Liver (tissue), 3 donors: ENCODE results near the gene HHIPL1.
A peak's percentile ranks its signal among the peaks of the same experiment; 100 is the strongest.

ENCODE experiments used
- EGR1 ChIP-seq, 2 donors: IDR thresholded peaks; 2 replicates each; pipeline ENCODE4 v1.6.1; 2016 to 2018; ENCODE audit warnings: antibody characterized with exemption in 2 of 2, low read depth in 2 of 2
- HNF4A ChIP-seq, 2 donors: conservative IDR thresholded peaks; 2 replicates each; pipeline ENCODE4 v1.6.1; 2016; ENCODE audit warnings: antibody characterized with exemption in 2 of 2, mild to moderate bottlenecking in 2 of 2
- HNF4G ChIP-seq: IDR thresholded peaks from 2 replicates; pipeline ENCODE4 v1.6.1; 2016; ENCODE audit warnings: antibody characterized with exemption
- JUND ChIP-seq, 2 donors: IDR thresholded peaks; 2 replicates each; pipeline ENCODE4 v1.6.1; 2016; ENCODE audit warnings: antibody characterized with exemption in 2 of 2
- RAD21 ChIP-seq, 2 donors: IDR thresholded peaks; 2 replicates each; pipeline ENCODE4 v1.6.1; 2016; ENCODE audit warnings: antibody characterized with exemption in 2 of 2, mild to moderate bottlenecking in 2 of 2
- SP1 ChIP-seq: IDR thresholded peaks from 2 replicates; pipeline ENCODE4 v1.6.1; 2018; ENCODE audit warnings: antibody characterized with exemption, mild to moderate bottlenecking
- TAF1 ChIP-seq: conservative IDR thresholded peaks from 2 replicates; pipeline ENCODE4 v1.6.1; 2016; ENCODE audit warnings: antibody characterized with exemption, mild to moderate bottlenecking
- YY1 ChIP-seq: IDR thresholded peaks from 2 replicates; pipeline ENCODE4 v1.6.1; 2016; ENCODE audit warnings: antibody characterized with exemption, mild to moderate bottlenecking
- TF ChIP-seq, protein P1 (sequence below): fragments of 150-350 bp; IDR thresholded peaks from 2 replicates; pipeline ENCODE4 v1.5.1; 2017; ENCODE audit warnings: improper control_type of control experiment, low read depth, low read length; ENCODE audit not compliant: missing input control
- TF ChIP-seq, protein P2 (sequence below): IDR thresholded peaks from 2 replicates; pipeline ENCODE4 v1.6.1; 2016; ENCODE audit warnings: antibody characterized with exemption, mild to moderate bottlenecking
- TF ChIP-seq, protein P3 (sequence below): IDR thresholded peaks from 2 replicates; pipeline ENCODE4 v1.6.1; 2016; ENCODE audit warnings: antibody characterized with exemption
- TF ChIP-seq, protein P4 (sequence below): IDR thresholded peaks from 2 replicates; pipeline ENCODE4 v1.6.1; 2016; ENCODE audit warnings: antibody characterized with exemption
- donor health status: healthy.
- donor health status: healthy.

DNA sequence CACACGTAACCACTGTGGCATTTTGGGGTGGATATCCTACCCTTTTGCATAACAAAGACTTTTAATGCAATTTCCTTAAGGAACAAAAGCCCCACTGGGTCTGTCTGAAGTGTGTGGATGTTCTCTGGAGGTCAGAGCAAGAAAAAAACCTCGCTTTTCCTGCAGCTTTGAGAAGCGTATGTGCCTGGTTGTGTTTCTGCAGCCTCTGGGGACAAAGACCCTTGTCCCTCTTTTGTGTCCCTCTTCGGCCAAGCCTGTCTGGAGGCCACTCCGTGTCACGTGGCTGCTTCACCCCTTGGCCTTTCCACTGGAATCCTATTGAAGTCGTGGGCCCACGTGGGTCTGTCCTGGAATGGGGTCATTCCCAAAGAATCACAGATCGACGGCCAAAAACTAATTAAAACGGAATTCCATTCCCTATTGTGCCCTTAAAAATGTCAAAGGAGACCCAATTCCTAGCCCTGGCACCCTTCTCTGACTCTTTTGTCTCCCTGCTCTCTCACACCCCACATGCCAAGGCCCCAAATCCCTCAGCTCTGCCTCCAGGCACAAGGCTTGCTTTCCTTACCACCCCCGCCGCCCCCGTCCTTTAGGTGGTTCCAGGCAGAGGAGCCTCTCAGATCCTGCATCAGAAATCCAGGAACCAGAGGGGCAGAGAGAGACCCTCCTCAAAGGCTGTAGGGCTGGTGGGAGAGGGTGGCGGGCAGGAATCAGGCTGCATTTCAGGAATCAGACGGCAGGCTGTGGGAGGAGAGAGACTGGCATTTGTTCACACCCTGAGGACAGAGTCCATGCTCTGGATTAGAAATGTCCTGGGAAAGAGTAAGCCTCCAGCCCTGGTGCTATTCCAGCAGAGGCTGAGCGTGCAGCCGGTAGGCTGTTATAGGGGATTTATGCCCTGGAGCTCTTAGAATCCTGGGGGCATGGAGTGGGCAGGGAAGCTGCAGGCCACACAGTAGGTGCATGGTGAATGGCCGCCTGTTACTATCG, 26.6 kb downstream of the HHIPL1 start:
- peak; percentile 71 for TF ChIP-seq HNF4G
- TF ChIP-seq, protein P1, sequence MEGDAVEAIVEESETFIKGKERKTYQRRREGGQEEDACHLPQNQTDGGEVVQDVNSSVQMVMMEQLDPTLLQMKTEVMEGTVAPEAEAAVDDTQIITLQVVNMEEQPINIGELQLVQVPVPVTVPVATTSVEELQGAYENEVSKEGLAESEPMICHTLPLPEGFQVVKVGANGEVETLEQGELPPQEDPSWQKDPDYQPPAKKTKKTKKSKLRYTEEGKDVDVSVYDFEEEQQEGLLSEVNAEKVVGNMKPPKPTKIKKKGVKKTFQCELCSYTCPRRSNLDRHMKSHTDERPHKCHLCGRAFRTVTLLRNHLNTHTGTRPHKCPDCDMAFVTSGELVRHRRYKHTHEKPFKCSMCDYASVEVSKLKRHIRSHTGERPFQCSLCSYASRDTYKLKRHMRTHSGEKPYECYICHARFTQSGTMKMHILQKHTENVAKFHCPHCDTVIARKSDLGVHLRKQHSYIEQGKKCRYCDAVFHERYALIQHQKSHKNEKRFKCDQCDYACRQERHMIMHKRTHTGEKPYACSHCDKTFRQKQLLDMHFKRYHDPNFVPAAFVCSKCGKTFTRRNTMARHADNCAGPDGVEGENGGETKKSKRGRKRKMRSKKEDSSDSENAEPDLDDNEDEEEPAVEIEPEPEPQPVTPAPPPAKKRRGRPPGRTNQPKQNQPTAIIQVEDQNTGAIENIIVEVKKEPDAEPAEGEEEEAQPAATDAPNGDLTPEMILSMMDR: no peak
- no peak for TF ChIP-seq RAD21 (IDR thresholded peaks at IDR 0.05)
- TF ChIP-seq SP1: peak; percentile 76
- TF ChIP-seq, protein P2, sequence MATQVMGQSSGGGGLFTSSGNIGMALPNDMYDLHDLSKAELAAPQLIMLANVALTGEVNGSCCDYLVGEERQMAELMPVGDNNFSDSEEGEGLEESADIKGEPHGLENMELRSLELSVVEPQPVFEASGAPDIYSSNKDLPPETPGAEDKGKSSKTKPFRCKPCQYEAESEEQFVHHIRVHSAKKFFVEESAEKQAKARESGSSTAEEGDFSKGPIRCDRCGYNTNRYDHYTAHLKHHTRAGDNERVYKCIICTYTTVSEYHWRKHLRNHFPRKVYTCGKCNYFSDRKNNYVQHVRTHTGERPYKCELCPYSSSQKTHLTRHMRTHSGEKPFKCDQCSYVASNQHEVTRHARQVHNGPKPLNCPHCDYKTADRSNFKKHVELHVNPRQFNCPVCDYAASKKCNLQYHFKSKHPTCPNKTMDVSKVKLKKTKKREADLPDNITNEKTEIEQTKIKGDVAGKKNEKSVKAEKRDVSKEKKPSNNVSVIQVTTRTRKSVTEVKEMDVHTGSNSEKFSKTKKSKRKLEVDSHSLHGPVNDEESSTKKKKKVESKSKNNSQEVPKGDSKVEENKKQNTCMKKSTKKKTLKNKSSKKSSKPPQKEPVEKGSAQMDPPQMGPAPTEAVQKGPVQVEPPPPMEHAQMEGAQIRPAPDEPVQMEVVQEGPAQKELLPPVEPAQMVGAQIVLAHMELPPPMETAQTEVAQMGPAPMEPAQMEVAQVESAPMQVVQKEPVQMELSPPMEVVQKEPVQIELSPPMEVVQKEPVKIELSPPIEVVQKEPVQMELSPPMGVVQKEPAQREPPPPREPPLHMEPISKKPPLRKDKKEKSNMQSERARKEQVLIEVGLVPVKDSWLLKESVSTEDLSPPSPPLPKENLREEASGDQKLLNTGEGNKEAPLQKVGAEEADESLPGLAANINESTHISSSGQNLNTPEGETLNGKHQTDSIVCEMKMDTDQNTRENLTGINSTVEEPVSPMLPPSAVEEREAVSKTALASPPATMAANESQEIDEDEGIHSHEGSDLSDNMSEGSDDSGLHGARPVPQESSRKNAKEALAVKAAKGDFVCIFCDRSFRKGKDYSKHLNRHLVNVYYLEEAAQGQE: no peak
- TF ChIP-seq, protein P3, sequence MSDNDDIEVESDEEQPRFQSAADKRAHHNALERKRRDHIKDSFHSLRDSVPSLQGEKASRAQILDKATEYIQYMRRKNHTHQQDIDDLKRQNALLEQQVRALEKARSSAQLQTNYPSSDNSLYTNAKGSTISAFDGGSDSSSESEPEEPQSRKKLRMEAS: no peak
- TF ChIP-seq, protein P4, sequence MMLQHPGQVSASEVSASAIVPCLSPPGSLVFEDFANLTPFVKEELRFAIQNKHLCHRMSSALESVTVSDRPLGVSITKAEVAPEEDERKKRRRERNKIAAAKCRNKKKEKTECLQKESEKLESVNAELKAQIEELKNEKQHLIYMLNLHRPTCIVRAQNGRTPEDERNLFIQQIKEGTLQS: no peak
- peak; percentile 86 to 88 for TF ChIP-seq HNF4A (conservative IDR thresholded peaks at IDR 0.05)
- no peak for TF ChIP-seq EGR1 (IDR thresholded peaks at IDR 0.05; ENCODE audit: low read depth in 2 of 2)
- no peak for TF ChIP-seq JUND (IDR thresholded peaks at IDR 0.05)
- TF ChIP-seq YY1: peak; percentile 34
- no peak for TF ChIP-seq TAF1
